ENCODE results near the gene YWHAH. TPM values are rescaled to one million over a fixed set of nuclear protein-coding genes. Genes with fewer than 3 reads are reported as not detected.

The YWHAH gene
- total RNA-seq, 1 donor from 2014 or later = 160 TPM

DNA sequence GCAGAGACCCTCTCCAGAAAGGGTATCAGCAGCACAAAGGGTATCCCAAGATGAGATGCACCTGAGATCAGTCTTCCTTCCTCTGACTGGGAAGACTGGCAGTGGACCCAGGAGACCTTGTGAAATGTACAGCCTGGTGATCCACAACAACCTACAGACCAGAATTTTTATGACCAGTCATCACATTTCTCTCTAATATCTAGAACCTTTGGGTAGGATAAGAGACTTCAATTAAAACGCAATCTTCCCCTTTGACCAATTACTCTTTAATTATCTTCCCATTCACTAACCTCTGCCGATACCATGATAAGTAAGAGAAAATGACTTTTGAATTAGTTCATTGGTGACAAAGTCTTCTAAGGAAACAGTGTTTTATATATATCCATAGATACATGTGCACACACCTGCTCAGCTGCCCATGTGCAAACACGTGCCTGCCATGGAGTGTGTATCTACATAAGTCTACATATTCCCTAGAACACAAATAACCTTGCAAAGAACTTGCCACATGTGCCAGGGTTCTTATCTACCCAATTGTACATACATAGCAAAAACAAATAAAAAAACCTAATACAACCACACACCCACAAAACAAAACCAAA, 54.5 kb downstream of the YWHAH start:
- Histone ChIP-seq H3K4me2 (ENCODE audit: low read length) (no peak overlapping the region), H3K27me3 (ENCODE audit: insufficient read depth, low read length) (no peaks in the 10 kb centered on the region), H3K9ac (ENCODE audit: low read length) (no peak overlapping the region), H3K4me1 (ENCODE audit: insufficient read depth, low read length) (no peaks in the 10 kb centered on the region), H3K9me3 (ENCODE audit: insufficient read depth, low read depth, low read length) (no peaks in the 10 kb centered on the region), H3K27ac (ENCODE audit: low read depth, low read length) (no peak overlapping the region), H3K4me3 (ENCODE audit: insufficient read depth, low read depth, low read length) (no peak overlapping the region), H4K20me1 (ENCODE audit: insufficient read depth, low read length) (no peaks in the 10 kb centered on the region), H3K36me3 (ENCODE audit: insufficient read depth, low read length) (no peaks in the 10 kb centered on the region), H3K79me2 (ENCODE audit: insufficient read depth, low read length) (no peaks in the 10 kb centered on the region), H2AFZ (ENCODE audit: low read depth, low read length) (no peak overlapping the region)
- H3K36me3 Mint-ChIP-seq (ENCODE audit: low read depth, unreplicated experiment) = no peaks in the 10 kb centered on the region
- no peak overlapping the region for H3K27ac Mint-ChIP-seq (ENCODE audit: unreplicated experiment)
- H3K27me3 Mint-ChIP-seq (ENCODE audit: low read depth, unreplicated experiment) = peaks cover 10% of the 10 kb centered on the region
- FAIRE-seq (no peak), DNase-seq (ENCODE audit: low read depth) (no peak)
- H3K4me3 Mint-ChIP-seq (ENCODE audit: unreplicated experiment) = no peak overlapping the region
- H3K4me1 Mint-ChIP-seq (ENCODE audit: low read depth, unreplicated experiment) = no peaks in the 10 kb centered on the region
- no peak for TF ChIP-seq EZH2 (IDR thresholded peaks at IDR 0.05; ENCODE audit: insufficient read depth, low read length)
- TF ChIP-seq, protein P1, sequence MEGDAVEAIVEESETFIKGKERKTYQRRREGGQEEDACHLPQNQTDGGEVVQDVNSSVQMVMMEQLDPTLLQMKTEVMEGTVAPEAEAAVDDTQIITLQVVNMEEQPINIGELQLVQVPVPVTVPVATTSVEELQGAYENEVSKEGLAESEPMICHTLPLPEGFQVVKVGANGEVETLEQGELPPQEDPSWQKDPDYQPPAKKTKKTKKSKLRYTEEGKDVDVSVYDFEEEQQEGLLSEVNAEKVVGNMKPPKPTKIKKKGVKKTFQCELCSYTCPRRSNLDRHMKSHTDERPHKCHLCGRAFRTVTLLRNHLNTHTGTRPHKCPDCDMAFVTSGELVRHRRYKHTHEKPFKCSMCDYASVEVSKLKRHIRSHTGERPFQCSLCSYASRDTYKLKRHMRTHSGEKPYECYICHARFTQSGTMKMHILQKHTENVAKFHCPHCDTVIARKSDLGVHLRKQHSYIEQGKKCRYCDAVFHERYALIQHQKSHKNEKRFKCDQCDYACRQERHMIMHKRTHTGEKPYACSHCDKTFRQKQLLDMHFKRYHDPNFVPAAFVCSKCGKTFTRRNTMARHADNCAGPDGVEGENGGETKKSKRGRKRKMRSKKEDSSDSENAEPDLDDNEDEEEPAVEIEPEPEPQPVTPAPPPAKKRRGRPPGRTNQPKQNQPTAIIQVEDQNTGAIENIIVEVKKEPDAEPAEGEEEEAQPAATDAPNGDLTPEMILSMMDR (IDR thresholded peaks at IDR 0.05; ENCODE audit: insufficient read depth, low read depth, low read length) = no peak
- H3K9me3 Mint-ChIP-seq (ENCODE audit: unreplicated experiment) = no peaks in the 10 kb centered on the region

DNA sequence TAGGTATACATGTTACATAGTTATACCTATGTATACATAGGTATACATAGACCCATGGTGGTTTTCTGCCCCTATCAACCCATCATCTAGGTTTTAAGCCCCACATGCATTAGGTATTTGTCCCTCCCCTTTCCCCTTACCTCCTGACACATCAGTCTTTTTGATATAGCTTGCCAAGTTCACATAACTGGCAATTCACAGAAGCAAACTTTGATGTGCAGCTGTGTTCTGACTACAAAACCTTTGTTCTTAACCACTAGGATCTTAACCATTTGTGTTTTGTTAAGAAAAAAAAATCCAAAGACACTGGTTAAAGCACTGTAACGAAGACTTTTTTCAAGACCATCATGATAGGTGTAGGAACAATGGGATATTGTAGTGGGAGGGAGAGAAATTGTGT, 55.8 kb downstream of the YWHAH start:
- no peaks in the 10 kb centered on the region for H3K79me2 ChIP-seq (ENCODE audit: insufficient read depth, low read length)
- no peak overlapping the region for H3K4me3 ChIP-seq (ENCODE audit: insufficient read depth, low read depth, low read length)
- H3K36me3 ChIP-seq (ENCODE audit: insufficient read depth, low read length) = no peaks in the 10 kb centered on the region
- no peak for TF ChIP-seq EZH2 (IDR thresholded peaks at IDR 0.05; ENCODE audit: insufficient read depth, low read length)
- TF ChIP-seq, protein P1 (IDR thresholded peaks at IDR 0.05; ENCODE audit: insufficient read depth, low read depth, low read length) = no peak
- FAIRE-seq = no peak
- H2AFZ ChIP-seq (ENCODE audit: low read depth, low read length) = no peak overlapping the region
- Mint-ChIP-seq H3K36me3 (ENCODE audit: low read depth, unreplicated experiment) (no peaks in the 10 kb centered on the region), H3K4me1 (ENCODE audit: low read depth, unreplicated experiment) (peaks cover 2% of the 10 kb centered on the region), H3K27ac (ENCODE audit: unreplicated experiment) (no peak overlapping the region), H3K4me3 (ENCODE audit: unreplicated experiment) (no peak overlapping the region), H3K9me3 (ENCODE audit: unreplicated experiment) (no peaks in the 10 kb centered on the region), H3K27me3 (ENCODE audit: low read depth, unreplicated experiment) (peaks cover 7% of the 10 kb centered on the region)
- DNase-seq (ENCODE audit: low read depth) = no peak
- no peaks in the 10 kb centered on the region for H4K20me1 ChIP-seq (ENCODE audit: insufficient read depth, low read length)
- no peaks in the 10 kb centered on the region for H3K9me3 ChIP-seq (ENCODE audit: insufficient read depth, low read depth, low read length)
- no peak overlapping the region for H3K4me2 ChIP-seq (ENCODE audit: low read length)
- no peak overlapping the region for H3K27ac ChIP-seq (ENCODE audit: low read depth, low read length)
- H3K9ac ChIP-seq (ENCODE audit: low read length) = no peak overlapping the region
- H3K27me3 ChIP-seq (ENCODE audit: insufficient read depth, low read length) = no peaks in the 10 kb centered on the region
- H3K4me1 ChIP-seq (ENCODE audit: insufficient read depth, low read length) = no peaks in the 10 kb centered on the region

DNA sequence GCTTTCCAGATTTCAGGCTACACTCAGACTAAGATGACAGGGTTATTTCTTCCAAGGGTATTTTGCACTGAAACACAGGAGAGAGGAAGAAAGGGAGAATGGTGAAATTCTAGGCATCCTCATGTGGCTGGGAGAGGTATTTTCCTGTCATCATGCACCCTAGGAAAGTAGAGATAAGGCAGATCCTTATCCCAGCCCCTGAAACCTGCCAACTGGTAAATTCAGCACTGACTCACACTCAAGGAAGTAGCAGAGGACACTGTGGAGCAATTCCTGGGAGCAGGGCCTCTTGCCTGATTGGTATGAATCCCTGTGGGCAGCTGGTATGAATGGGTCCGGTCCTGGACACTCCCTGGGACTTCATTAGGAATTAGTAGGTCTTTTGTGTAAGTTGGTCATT, 61.1 kb downstream of the YWHAH start:
- Mint-ChIP-seq H3K27ac (ENCODE audit: unreplicated experiment) (peak overlapping the region; percentile 58), H3K9me3 (ENCODE audit: unreplicated experiment) (peaks cover 9% of the 10 kb centered on the region), H3K4me3 (ENCODE audit: unreplicated experiment) (peak overlapping the region; percentile 37), H3K27me3 (ENCODE audit: low read depth, unreplicated experiment) (no peaks in the 10 kb centered on the region), H3K4me1 (ENCODE audit: low read depth, unreplicated experiment) (peaks cover 11% of the 10 kb centered on the region), H3K36me3 (ENCODE audit: low read depth, unreplicated experiment) (peaks cover 2% of the 10 kb centered on the region)
- no peak for TF ChIP-seq EZH2 (IDR thresholded peaks at IDR 0.05; ENCODE audit: insufficient read depth, low read length)
- TF ChIP-seq, protein P1 (IDR thresholded peaks at IDR 0.05; ENCODE audit: insufficient read depth, low read depth, low read length) = no peak
- FAIRE-seq (no peak), DNase-seq (ENCODE audit: low read depth) (peak; percentile 75)
- Histone ChIP-seq H4K20me1 (ENCODE audit: insufficient read depth, low read length) (no peaks in the 10 kb centered on the region), H3K9me3 (ENCODE audit: insufficient read depth, low read depth, low read length) (no peaks in the 10 kb centered on the region), H3K27me3 (ENCODE audit: insufficient read depth, low read length) (peaks cover 2% of the 10 kb centered on the region), H2AFZ (ENCODE audit: low read depth, low read length) (no peak overlapping the region), H3K4me1 (ENCODE audit: insufficient read depth, low read length) (peaks cover 2% of the 10 kb centered on the region), H3K9ac (ENCODE audit: low read length) (no peak overlapping the region), H3K4me3 (ENCODE audit: insufficient read depth, low read depth, low read length) (no peak overlapping the region), H3K36me3 (ENCODE audit: insufficient read depth, low read length) (no peaks in the 10 kb centered on the region), H3K79me2 (ENCODE audit: insufficient read depth, low read length) (no peaks in the 10 kb centered on the region), H3K4me2 (ENCODE audit: low read length) (no peak overlapping the region), H3K27ac (ENCODE audit: low read depth, low read length) (no peak overlapping the region)

All from astrocyte (in vitro differentiated cells and primary cell).